HUES48 (cell line): ENCODE data around the gene DLEC1.

ENCODE experiments used
- H3K27ac ChIP-seq: one replicate; pipeline ENCODE4 v1.7.0; 2013; ENCODE audit warnings: low read depth, low read length, inconsistent platforms
- H3K27me3 ChIP-seq: 2 replicates; pipeline ENCODE4 v1.6.1; 2013; ENCODE audit warnings: mild to moderate bottlenecking, low read length; ENCODE audit not compliant: control insufficient read depth, insufficient read depth
- H3K36me3 ChIP-seq: 2 replicates; pipeline ENCODE4 v1.6.1; 2013; ENCODE audit warnings: low read length; ENCODE audit not compliant: control insufficient read depth, insufficient read depth
- H3K4me1 ChIP-seq: 2 replicates; pipeline ENCODE4 v1.6.1; 2013; ENCODE audit warnings: mild to moderate bottlenecking, low read length; ENCODE audit not compliant: control insufficient read depth, insufficient read depth
- H3K4me3 ChIP-seq: 2 replicates; pipeline ENCODE4 v1.5.1; 2013; ENCODE audit warnings: mild to moderate bottlenecking, low read depth, low read length
- H3K9ac ChIP-seq: 2 replicates; pipeline ENCODE4 v1.6.1; 2013; ENCODE audit warnings: mild to moderate bottlenecking, low read depth, low read length, moderate library complexity
- H3K9me3 ChIP-seq: 2 replicates; pipeline ENCODE4 v1.6.1; 2013; ENCODE audit warnings: low read length; ENCODE audit not compliant: control insufficient read depth, insufficient read depth

The DLEC1 gene, protein sequence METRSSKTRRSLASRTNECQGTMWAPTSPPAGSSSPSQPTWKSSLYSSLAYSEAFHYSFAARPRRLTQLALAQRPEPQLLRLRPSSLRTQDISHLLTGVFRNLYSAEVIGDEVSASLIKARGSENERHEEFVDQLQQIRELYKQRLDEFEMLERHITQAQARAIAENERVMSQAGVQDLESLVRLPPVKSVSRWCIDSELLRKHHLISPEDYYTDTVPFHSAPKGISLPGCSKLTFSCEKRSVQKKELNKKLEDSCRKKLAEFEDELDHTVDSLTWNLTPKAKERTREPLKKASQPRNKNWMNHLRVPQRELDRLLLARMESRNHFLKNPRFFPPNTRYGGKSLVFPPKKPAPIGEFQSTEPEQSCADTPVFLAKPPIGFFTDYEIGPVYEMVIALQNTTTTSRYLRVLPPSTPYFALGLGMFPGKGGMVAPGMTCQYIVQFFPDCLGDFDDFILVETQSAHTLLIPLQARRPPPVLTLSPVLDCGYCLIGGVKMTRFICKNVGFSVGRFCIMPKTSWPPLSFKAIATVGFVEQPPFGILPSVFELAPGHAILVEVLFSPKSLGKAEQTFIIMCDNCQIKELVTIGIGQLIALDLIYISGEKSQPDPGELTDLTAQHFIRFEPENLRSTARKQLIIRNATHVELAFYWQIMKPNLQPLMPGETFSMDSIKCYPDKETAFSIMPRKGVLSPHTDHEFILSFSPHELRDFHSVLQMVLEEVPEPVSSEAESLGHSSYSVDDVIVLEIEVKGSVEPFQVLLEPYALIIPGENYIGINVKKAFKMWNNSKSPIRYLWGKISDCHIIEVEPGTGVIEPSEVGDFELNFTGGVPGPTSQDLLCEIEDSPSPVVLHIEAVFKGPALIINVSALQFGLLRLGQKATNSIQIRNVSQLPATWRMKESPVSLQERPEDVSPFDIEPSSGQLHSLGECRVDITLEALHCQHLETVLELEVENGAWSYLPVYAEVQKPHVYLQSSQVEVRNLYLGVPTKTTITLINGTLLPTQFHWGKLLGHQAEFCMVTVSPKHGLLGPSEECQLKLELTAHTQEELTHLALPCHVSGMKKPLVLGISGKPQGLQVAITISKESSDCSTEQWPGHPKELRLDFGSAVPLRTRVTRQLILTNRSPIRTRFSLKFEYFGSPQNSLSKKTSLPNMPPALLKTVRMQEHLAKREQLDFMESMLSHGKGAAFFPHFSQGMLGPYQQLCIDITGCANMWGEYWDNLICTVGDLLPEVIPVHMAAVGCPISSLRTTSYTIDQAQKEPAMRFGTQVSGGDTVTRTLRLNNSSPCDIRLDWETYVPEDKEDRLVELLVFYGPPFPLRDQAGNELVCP (N-terminal part only)

DNA sequence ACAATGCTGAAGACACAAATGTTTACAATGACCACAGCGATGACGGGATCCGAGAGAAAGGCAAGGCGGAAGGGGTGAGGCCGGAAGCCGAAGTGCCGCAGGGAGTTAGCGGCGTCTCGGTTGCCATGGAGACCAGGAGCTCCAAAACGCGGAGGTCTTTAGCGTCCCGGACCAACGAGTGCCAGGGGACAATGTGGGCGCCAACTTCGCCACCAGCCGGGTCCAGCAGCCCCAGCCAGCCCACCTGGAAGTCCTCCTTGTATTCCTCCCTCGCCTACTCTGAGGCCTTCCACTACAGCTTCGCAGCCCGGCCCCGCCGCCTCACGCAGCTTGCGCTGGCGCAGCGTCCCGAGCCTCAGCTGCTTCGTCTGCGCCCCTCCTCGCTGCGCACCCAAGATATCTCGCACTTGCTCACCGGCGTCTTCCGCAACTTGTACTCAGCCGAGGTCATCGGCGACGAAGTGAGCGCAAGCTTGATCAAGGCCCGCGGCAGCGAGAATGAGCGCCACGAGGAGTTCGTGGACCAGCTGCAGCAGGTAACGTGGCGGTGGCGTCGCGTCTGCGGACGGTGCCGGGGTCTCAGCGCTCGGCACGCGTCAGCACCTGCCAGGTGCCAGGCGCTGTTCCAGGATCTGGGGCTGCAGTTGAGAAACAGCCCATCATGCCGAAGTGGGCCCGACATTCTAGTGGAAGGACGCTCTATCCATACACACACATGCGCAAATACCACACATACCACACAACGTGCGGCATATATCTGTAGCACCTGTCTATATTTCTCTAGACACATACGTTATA is at the start of gene DLEC1:
DLEC1 (plus strand) TSS at position 108 of the 798 bp plus-strand sequence; CDS start at position 126, 18 bp downstream.
- Histone ChIP-seq H3K27me3 (peaks cover 23% of the 10 kb centered on the region), H3K36me3 (no peaks in the 10 kb centered on the region), H3K9ac (no peak within 1 kb of the TSS), H3K9me3 (no peaks in the 10 kb centered on the region), H3K4me3 (peak within 1 kb of the TSS; percentile 80), H3K27ac (no peak within 1 kb of the TSS), H3K4me1 (peaks cover 9% of the 10 kb centered on the region)

DNA sequence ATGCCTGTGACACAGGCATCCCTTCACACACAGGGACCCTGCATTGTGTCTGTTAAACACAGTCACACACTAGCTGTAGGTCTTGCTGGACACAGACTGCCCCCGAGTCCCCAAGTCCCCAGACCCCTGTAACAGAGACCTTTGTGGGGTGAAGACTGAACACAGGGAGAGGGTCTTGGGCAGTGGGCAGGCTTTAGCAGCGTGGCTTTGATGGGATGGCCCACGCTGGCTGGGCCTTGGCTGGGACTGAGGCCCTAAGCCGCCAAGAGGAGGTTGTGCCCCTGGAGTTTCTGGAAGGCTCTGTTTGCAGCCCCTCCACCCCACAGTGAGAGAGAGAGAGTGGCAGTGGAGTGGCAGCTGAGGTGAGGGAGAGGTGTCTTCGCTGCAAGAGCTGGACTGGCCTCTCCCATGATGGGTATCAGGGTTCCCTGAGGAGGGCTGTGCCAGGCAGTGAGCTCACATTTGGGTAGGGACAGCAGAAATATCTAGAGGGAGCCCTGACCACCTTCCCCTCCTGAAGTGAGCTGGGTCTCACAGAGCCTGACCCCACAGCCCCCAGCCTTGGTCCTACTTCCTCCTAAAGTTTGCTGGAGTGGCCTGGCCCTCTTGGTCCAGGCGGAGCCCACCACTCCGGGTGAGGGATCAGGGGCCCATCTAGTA is 49.1 kb upstream of the DLEC1 start:
- H3K27ac ChIP-seq, result no peak overlapping the region
- H3K4me1 ChIP-seq, result no peaks in the 10 kb centered on the region; the same call in 1 of the 2 replicates
- H3K27me3 ChIP-seq, result 0 out of 2 replicates have a peak, but pooled peaks cover 2% of the 10 kb centered on the region
- no peaks in the 10 kb centered on the region for H3K9me3 ChIP-seq
- H3K9ac ChIP-seq, result no peak overlapping the region
- H3K36me3 ChIP-seq, result no peaks in the 10 kb centered on the region
- H3K4me3 ChIP-seq, result no peak overlapping the region

DNA sequence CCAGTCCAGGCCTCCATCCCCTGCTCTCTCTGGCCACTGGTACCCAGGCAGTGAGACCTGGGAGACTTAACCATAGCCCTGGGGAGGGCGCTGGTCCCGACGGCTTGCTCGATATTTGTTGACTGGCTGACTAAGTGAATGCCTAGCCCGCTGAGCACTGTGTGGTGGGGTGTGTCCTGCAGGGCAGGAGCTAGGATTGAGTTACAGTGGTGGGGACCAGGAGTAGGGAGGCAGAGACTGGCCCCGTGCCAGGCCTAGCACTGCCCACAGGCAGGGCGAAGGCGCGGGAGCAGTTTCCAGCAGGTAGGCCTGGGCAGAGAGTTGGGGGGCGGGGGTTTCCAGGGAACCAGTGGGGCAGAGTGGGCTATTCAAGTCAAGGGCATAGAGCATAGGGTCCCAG is 48.5 kb upstream of the DLEC1 start, which contains the start of gene VILL:
VILL (plus strand) TSS at position 260 of the 400 bp plus-strand sequence. CDS start 2,887 bp downstream, outside the sequence.
- Histone ChIP-seq H3K9me3 (no peaks in the 10 kb centered on the region), H3K4me3 (no peak within 1 kb of the TSS), H3K36me3 (no peaks in the 10 kb centered on the region), H3K27ac (no peak within 1 kb of the TSS), H3K4me1 (no peaks in the 10 kb centered on the region; the same call in 1 of the 2 replicates), H3K9ac (no peak within 1 kb of the TSS), H3K27me3 (0 out of 2 replicates have a peak, but pooled peaks cover 2% of the 10 kb centered on the region)

DNA sequence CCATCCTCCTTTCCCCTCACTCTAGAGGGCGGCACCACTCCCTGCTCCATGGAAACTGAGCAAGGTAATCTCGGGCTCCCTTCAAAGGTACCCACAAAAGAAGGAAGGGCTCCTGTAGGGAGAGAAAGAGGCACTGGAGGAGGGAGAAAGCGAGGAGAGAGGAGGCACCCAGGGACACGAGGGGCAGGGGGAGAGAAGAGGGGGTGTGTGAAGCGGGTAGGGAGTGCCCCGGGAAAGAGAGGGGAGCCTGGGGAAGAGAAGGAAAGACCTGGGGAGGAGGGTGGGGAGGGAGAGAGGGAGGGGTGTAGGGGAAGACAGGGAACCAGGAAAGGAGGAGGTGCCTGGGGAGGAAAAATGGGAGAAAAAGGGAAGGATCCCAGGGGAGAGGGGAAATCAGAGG is 47.9 kb upstream of the DLEC1 start:
- H3K4me1 ChIP-seq, result no peaks in the 10 kb centered on the region; the same call in 1 of the 2 replicates
- 0 out of 2 replicates have a peak, but pooled peaks cover 2% of the 10 kb centered on the region for H3K27me3 ChIP-seq
- H3K9me3 ChIP-seq, result no peaks in the 10 kb centered on the region
- no peak overlapping the region for H3K9ac ChIP-seq
- no peaks in the 10 kb centered on the region for H3K36me3 ChIP-seq
- no peak overlapping the region for H3K27ac ChIP-seq
- H3K4me3 ChIP-seq, result no peak overlapping the region

DNA sequence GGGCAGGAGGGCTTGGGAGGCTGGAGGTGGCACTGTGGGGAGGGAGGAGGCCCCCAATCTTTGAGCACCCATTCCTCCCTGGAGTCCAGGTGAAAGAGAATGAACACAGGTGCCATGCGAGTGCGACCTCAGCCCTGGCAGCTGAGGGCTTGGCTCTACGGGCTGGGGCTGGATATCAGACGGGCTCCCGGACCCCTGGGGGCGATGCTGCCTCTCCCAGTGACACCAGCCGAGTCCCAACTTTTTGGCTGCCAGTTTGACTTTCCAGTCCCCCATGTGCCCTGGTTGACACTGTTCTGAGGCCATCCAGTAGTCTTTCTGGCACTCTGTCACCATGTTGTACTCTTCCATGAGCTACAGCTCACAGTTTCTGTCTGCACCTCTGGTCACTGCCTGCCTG is 47.2 kb upstream of the DLEC1 start:
- H3K27ac ChIP-seq, result no peak overlapping the region
- H3K9me3 ChIP-seq, result no peaks in the 10 kb centered on the region
- H3K36me3 ChIP-seq, result no peaks in the 10 kb centered on the region
- H3K9ac ChIP-seq, result no peak overlapping the region
- 0 out of 2 replicates have a peak, but pooled peaks cover 2% of the 10 kb centered on the region for H3K27me3 ChIP-seq
- H3K4me3 ChIP-seq, result no peak overlapping the region
- no peaks in the 10 kb centered on the region; the same call in 1 of the 2 replicates for H3K4me1 ChIP-seq

DNA sequence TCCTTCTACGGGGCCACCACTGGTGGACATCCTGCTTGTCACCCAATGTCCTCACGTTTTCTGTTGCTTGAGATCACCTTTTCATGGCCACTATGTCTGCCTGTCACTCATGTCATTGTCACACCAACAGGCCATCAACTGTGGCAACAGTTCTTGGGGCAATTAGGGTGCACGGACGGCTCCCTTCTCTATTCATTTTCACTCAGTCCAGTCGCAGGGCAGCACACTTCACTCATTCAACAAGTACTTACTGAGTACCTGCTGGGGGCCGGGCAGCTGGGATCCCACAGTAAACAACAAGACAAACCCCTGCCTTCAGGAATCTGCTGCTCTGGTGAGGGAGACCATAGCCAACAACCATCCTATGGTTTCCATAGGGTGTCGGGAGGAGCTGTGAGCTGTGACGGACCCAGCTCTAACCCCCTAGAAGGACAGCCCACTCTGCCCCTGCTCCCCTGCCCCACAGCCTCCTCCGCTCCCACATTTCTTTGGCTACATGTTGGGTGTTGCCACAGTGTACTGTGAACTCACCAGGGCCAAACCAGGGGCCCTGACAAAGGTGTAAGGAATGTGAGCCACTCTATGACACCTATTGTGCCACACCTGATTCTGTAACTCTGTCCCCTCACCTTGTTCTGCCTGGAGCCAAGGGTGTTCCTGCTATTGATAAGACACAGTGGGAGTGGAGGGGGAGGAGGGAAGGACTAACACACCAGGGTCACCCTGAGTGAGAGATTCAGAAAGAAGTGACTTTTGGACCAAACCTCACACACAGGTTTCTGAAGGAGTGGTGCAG is 46.5 kb upstream of the DLEC1 start:
- Histone ChIP-seq H3K9ac (no peak overlapping the region), H3K27ac (peak overlapping the region; percentile 21), H3K4me1 (no peaks in the 10 kb centered on the region; the same call in 1 of the 2 replicates), H3K4me3 (no peak overlapping the region), H3K27me3 (0 out of 2 replicates have a peak, but pooled peaks cover 2% of the 10 kb centered on the region), H3K36me3 (no peaks in the 10 kb centered on the region), H3K9me3 (no peaks in the 10 kb centered on the region)

DNA sequence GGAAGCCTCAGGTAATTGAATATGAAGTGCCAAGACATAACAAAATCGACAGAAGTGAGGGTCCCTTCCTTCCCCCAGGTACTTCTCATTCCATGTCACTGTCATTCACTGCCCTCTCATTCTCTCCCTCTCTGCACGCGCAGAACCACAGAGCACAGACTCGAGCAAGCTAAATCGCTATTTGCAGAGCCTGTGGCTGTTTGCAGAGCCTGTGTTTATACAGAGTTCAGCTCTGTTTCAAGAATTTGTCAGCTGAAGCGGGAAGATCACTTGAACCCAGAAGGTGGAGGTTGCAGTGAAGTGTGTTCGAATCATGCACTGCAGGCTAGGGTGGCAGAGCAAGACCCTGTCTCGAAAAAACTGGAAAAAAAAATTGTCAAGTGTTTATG is 45.9 kb upstream of the DLEC1 start:
- Histone ChIP-seq H3K9me3 (no peaks in the 10 kb centered on the region), H3K36me3 (no peaks in the 10 kb centered on the region), H3K4me3 (no peak overlapping the region), H3K27me3 (0 out of 2 replicates have a peak, but pooled peaks cover 3% of the 10 kb centered on the region), H3K4me1 (no peaks in the 10 kb centered on the region; the same call in 1 of the 2 replicates), H3K9ac (no peak overlapping the region), H3K27ac (no peak overlapping the region)

DNA sequence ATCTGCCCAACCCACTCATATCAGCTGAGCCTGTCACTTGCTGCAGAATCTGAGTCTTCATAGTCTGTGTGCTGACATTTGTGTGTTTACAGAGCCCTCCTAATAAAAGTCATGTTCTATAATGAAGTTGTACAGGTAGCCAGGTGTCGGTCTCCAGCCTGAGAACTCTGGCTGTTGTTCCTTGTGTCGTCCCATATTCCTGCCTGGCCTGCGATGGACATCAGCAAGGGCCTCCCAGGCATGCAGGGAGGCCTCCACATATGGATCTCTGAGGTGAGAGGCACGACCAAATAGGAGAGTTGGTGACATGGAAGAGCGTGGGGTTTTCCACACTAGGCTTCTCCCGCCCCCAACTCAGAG is 45.6 kb upstream of the DLEC1 start:
- Histone ChIP-seq H3K27me3 (0 out of 2 replicates have a peak, but pooled peaks cover 7% of the 10 kb centered on the region), H3K4me1 (peaks cover 3% of the 10 kb centered on the region; the same call in 1 of the 2 replicates), H3K4me3 (peak overlapping the region; percentile 66; the same call in 1 of the 2 replicates), H3K9me3 (no peaks in the 10 kb centered on the region), H3K27ac (no peak overlapping the region), H3K9ac (no peak overlapping the region), H3K36me3 (no peaks in the 10 kb centered on the region)
